Measurements from ENCODE around the gene CCDC57.
A peak's percentile ranks its signal among the peaks of the same experiment; 100 is the strongest.
"Not testable (repeated sequence)": the region's sequence is repeated elsewhere in the genome, so short reads cannot be mapped to it uniquely, and the experiment has no call there.

The CCDC57 gene

GRCh38 chr17:82156284-82156925, 56.2 kb downstream of the CCDC57 start:
- no peak for DNase-seq (ENCODE audit: low read depth in 1 of 2, low spot score in 1 of 2)

GRCh38 chr17:82155606-82156005, 57.0 kb downstream of the CCDC57 start:
- no peak for DNase-seq (ENCODE audit: low read depth in 1 of 2, low spot score in 1 of 2)

GRCh38 chr17:82154881-82155331, 57.7 kb downstream of the CCDC57 start:
- no peak for DNase-seq (ENCODE audit: low read depth in 1 of 2, low spot score in 1 of 2)

DNA sequence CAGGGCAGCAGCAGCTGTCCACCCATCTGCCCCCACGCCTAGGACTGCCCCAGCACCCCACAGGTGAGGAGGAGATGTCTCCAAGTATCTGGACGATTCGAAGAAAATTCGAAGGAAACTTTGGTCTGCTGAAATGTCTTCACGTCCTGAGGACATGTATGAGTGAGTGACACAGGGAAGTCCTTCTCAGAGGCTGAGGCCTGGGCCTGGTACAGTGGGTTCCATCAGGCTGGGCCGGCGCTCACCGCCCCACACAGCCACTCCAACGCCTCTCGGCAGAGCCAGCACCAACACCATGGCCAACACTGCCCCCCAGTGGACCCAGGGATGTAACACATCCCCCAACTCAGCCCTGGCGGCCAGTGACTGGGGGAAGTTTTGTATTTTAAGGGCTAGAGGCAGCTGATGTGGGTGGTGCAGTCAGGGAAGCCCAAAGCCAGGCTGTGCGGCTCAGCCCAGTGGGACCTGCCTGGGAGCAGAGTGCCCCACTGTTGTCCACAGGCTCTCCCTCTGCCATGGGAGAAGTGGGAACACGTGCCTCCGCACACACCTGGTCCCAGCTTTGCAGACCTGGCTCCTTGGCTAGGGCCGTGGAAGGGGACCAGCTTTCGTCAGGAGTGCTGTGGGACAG, 58.8 kb downstream of the CCDC57 start:
- peak; percentile 71 to 72 for DNase-seq (ENCODE audit: low read depth in 1 of 2, low spot score in 1 of 2)

DNA sequence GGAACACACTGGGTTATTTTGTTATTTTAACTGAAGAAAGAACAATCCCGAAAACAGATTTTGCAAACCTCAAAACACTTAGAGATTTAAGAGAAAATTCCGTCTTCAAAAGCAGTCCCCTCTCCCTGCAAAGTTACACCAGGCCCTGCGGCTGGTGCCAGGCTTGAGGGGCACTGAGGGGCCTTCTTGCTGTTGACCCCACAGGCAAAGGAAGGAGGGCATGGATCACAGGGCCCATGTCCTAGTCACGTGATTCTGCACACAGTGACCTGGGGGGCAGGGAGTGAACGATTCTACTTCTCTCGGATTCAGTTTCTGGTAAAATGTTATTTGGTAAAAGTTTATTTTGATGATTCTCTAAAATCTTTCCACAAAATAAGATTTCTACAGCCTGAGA, 59.3 kb downstream of the CCDC57 start:
- no peak for DNase-seq (ENCODE audit: low read depth in 1 of 2, low spot score in 1 of 2)

GRCh38 chr17:82152556-82153294, 59.9 kb downstream of the CCDC57 start:
- no peak for DNase-seq (ENCODE audit: low read depth in 1 of 2, low spot score in 1 of 2)

DNA sequence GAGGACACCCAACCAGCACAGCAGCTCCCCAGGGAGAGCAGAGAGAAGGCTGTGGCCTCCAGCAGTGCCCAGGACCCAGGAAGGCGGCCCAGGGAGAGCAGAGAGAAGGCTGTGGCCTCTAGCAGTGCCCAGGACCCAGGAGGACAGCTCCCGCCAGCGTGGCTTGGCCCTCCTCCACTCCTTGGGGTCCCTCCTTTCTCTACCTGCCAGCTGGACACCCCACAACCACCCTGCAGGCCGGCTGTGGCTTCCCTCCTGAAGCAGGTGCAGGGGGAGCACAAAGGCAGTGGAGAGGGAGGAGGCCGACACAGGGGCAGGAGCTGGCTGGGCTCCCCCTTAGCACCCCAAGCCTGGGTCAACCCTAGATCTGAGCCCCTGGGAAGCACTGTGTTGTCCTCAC, 60.5 kb downstream of the CCDC57 start:
- no peak for DNase-seq (ENCODE audit: low read depth in 1 of 2, low spot score in 1 of 2)

DNA sequence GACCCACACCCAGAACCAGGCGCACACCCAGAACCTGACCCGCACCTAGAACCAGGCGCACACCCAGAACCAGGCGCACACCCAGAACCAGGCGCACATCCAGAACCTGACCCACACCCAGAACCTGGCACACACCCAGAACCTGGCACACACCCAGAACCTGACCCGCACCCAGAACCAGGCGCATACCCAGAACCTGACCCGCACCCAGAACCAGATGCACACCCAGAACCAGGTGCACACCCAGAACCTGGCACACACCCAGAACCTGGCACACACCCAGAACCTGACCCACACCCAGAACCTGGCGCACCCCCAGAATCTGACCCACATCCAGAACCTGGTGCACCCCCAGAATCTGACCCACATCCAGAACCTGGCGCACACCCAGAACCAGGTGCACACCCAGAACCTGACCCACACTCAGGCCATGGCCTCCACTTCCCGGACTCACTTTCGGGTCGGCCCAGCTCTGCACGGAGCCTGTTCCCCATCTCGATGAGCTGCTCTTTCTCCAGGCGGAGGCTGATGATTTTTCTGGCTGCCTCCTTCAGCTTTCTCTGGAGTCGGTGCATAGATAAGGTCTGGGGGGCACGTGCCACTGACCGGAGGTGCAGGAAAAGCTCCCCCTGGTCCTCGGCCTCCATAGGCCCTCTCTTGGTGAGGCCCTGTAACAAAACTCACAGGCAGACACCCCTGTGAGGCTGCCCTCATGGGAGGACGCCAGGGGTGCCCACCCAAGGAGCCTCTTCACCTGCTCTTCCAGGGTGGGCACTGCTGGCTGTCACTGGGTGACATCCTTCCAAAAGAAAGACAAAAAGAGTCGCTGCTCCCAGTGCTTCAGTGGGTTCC, 61.3 kb downstream of the CCDC57 start:
- no peak for DNase-seq (ENCODE audit: low read depth in 1 of 2, low spot score in 1 of 2)

GRCh38 chr17:82149401-82150099, 63.1 kb downstream of the CCDC57 start:
- no peak for DNase-seq (ENCODE audit: low read depth in 1 of 2, low spot score in 1 of 2)

DNA sequence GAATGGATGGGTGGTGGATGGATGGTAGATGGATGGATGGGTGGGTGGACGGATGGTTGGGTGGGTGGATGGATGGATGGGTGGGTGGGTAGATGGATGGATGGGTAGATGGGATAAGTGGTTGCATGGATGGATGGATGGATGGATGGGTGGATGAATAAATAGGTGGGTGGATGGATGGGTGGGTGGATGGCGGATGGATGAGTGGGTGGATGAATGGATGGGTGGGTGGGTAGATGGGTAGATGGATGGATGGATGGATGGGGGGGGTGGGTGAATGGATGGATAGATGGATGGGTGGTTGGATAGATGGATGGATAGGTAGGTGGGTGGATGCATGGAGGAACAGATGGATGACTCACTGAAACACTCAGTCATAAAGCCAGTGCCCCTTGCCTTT, 63.6 kb downstream of the CCDC57 start:
- no peak for DNase-seq (ENCODE audit: low read depth in 1 of 2, low spot score in 1 of 2)

- no peak for DNase-seq (ENCODE audit: low read depth in 1 of 2, low spot score in 1 of 2)
Measured at GRCh38 chr17:82148011-82148410, 64.6 kb downstream of the CCDC57 start.

- DNase-seq (ENCODE audit: low read depth in 1 of 2, low spot score in 1 of 2) = no peak
Measured at GRCh38 chr17:82146663-82147654, 65.7 kb downstream of the CCDC57 start.

GRCh38 chr17:82145550-82146155, 67.0 kb downstream of the CCDC57 start:
- no peak for DNase-seq (ENCODE audit: low read depth in 1 of 2, low spot score in 1 of 2)

DNA sequence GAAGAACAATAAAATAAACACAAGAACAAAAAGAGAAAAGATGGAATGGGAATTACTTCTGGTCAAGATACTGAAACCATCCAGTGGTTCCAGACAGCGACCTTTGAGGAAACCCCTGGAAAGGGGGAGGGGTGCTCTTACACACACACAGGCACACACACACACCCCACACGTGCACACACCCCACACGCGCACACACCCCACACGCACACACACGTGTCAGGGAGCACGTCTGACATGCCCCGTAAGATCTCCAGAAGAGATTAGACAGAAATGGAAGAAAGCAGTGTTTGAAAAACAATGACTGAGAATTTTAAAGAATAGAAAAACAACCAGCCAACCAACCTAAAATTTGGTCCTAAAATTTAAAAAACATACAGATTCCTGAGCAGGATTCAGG, 69.3 kb downstream of the CCDC57 start:
- DNase-seq (ENCODE audit: low read depth in 1 of 2, low spot score in 1 of 2) = no peak

DNA sequence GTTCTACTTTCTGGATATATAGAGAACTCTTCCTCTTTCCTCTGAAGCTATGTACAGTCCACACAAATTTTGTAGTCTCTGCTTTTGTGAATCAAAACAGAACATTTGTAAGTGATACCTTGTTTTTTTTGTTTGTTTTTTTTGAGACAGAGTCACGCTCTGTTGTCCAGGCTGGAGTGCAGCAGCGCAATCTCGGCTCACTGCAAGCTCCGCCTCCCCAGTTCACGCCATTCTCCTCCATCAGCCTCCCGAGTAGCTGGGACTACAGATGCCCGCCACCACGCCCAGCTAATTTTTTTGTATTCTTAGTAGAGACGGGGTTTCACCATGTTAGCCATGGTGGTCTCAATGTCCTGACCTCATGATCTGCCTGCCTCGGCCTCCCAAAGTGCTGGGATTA, 72.7 kb downstream of the CCDC57 start:
- DNase-seq (ENCODE audit: low read depth in 1 of 2, low spot score in 1 of 2) = not testable (repeated sequence)

- DNase-seq (ENCODE audit: low read depth in 1 of 2, low spot score in 1 of 2) = no peak
Measured at GRCh38 chr17:82138511-82138992, 74.1 kb downstream of the CCDC57 start.

DNA sequence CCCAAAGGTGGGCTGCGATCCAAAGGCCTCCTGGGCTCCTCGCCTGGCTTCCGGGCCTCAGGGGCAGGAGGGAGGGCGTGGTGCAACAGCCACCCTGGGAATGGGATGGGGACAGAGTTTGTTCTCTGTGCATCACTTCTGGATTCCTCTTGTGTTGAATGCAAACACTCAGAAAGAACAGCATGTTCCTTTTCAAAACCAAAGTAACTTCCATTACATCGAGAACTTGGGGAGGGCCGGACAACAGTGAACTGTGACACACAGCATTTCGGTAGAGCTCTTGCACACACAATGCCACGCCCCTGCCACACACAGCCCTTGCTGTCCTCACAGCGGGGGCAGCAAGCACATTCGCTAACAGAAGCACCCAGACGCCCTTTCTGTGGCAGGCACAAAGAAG, 78.5 kb downstream of the CCDC57 start:
- no peak for DNase-seq (ENCODE audit: low read depth in 1 of 2, low spot score in 1 of 2)

DNA sequence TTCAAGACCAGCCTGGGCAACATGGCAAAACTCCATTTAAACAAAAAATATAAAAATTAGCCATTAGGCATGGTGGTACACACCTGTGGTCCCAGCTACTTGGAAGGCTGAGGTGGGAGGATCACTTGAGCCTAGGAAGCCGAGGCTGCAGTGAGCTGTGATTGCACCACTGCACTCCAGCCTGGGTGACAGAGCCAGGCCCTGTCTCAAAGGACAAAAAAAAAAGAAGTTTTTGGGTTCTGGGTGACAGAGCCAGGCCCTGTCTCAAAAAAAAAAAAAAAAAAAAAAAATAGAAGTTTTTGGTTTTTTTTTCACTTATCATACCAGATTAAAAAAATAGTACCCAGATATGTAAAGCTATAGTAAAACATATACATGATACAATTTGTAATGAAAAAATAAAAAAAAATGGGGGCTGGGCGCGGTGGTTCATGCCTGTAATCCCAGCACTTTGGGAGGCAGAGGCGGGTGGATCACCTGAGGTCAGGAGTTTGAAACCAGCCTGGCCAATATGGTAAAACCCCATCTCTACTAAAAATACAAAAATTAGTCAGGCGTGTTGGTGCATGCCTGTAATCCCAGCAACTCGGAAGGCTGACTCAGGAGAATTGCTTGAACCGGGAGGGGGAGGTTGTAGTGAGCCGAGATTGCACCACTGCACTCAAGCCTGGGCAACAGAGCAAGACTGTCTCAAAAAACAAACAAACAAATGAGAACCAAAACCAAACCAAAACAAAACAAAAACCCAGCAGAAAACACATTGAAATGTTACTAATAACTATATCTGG, 79.3 kb downstream of the CCDC57 start:
- not testable (repeated sequence) for DNase-seq (ENCODE audit: low read depth in 1 of 2, low spot score in 1 of 2)
